GM12864 (cell line): ENCODE data around the gene FKBP5.

ENCODE experiments used
- DNase-seq: peaks from one replicate; pipeline ENCODE4 v3.0.0-alpha.2; 2011; ENCODE audit warnings: low read depth
- H3K4me3 ChIP-seq: 2 replicates; pipeline ENCODE4 v1.5.1; 2011; ENCODE audit warnings: mild to moderate bottlenecking, low read depth, low read length, control low read depth
- TF ChIP-seq, protein P1 (sequence below): IDR thresholded peaks from 2 replicates; pipeline ENCODE4 v1.5.1; 2011; ENCODE audit warnings: low read depth, mild to moderate bottlenecking, moderate library complexity, low read length, control low read depth, inconsistent platforms; ENCODE audit errors: missing control alignments

FKBP5 gene

DNA sequence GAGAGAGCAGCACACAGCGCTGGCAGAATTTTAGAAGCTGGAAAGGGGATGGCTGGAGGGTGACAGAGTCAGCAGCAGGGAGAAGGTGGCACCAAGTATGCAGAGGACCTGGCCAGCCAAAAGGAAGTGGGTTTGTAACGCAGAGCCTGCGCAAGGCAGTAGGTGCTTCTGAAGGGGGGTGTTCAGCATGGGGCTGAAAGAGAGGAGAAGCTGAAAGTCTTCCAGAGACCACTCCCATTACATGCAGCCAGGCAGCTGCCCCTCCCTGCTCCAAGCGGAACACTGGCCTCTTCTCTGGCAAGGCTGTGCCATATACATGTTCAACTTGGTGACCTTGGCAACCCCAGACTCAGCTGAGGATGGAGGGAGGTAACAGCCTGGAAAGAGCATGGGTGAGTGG, 133.9 kb downstream of the FKBP5 start:
- H3K4me3 ChIP-seq: no peak overlapping the region
- DNase-seq: no peak
- TF ChIP-seq, protein P1, sequence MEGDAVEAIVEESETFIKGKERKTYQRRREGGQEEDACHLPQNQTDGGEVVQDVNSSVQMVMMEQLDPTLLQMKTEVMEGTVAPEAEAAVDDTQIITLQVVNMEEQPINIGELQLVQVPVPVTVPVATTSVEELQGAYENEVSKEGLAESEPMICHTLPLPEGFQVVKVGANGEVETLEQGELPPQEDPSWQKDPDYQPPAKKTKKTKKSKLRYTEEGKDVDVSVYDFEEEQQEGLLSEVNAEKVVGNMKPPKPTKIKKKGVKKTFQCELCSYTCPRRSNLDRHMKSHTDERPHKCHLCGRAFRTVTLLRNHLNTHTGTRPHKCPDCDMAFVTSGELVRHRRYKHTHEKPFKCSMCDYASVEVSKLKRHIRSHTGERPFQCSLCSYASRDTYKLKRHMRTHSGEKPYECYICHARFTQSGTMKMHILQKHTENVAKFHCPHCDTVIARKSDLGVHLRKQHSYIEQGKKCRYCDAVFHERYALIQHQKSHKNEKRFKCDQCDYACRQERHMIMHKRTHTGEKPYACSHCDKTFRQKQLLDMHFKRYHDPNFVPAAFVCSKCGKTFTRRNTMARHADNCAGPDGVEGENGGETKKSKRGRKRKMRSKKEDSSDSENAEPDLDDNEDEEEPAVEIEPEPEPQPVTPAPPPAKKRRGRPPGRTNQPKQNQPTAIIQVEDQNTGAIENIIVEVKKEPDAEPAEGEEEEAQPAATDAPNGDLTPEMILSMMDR: no peak

DNA sequence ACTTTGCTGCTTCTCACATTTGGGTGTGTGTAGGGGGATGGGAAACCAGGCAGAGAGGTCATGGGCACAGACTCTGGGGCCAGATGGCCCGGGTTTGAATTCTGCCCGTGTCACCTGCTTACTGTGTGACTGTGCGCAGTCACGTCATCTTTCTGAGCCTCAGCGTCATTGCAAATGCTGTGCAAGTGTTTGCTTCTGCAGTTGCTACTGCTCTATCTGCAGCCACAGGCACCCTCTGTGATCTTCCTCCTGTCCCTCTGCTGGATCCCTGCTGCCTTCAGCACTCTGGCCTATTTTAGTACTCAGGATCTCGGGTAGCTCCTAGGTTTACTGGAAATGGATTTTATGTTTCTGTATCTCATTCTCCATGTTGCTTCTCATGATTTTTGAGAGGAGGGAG, 135.4 kb downstream of the FKBP5 start:
- TF ChIP-seq, protein P1: no peak
- DNase-seq: no peak
- no peak overlapping the region for H3K4me3 ChIP-seq

DNA sequence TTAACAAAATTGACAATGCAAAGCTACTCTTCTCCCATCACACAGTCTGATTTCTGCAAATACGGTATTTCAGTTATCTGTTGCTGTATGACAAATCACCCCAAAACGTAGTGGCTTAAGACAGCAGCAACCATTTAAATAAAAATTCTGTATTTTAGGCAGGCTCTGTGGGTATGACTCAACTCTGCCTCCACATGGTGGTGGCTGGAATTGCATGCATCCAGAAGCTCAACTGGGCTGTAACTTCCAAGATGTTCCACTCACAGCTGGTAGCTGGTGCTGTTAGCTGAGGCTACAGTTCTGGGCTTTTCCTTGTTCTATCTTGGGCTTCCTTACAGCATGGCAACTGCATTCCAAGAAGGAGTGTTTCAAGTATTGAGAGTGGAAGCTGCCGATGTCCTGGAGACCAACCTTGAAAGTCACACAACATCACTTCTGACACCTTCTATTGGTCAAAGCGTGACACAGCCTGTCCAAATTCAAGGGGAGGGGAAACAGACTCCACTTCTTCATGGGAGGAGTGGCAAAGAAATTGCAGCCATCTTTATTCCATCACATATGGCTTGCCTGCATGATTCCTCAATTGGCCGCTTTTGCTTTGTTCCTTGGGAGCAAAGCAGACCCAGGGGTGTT, 136.3 kb downstream of the FKBP5 start:
- TF ChIP-seq, protein P1: peak; percentile 97
- no peak overlapping the region for H3K4me3 ChIP-seq
- DNase-seq: peak; percentile 18

DNA sequence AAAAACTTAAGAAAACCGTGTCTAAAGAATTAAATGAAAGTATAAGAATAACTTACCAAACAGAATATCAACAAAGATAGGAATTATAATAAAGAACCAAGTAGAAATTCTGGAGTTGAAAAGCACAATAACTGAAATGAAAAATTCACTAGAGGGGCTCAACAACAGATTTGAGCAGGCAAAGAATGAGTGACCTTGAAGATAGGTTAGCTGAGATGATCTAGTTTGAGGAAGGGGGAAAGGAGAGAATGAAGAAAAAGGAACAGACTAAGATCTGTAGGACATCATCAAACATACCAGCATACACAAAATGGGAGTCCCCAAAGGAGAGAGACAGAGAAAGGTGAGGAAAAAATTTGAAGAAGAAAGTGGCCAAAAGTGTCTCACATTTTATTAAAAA, 138.3 kb downstream of the FKBP5 start:
- TF ChIP-seq, protein P1: no peak
- DNase-seq: no peak
- H3K4me3 ChIP-seq: no peak overlapping the region

DNA sequence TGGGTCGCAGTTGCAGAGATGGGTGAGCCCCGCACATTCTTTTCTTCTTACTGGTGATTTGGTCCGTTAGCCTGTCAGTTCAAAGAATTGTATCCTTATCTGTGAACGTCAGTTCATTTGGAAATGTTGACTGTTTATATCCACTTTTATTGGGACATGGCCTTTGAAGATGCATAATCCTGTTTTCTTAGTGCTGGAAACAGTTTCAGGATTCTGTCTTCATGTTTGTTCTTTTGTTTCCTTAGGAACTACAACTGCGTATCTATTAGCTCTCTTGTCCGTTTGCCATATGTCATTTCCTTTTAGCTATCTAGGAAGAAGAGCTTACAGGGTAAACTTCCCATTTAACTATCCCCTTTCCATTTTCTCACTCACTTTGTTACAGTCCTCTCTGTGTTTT, 141.0 kb downstream of the FKBP5 start:
- TF ChIP-seq, protein P1: no peak

DNA sequence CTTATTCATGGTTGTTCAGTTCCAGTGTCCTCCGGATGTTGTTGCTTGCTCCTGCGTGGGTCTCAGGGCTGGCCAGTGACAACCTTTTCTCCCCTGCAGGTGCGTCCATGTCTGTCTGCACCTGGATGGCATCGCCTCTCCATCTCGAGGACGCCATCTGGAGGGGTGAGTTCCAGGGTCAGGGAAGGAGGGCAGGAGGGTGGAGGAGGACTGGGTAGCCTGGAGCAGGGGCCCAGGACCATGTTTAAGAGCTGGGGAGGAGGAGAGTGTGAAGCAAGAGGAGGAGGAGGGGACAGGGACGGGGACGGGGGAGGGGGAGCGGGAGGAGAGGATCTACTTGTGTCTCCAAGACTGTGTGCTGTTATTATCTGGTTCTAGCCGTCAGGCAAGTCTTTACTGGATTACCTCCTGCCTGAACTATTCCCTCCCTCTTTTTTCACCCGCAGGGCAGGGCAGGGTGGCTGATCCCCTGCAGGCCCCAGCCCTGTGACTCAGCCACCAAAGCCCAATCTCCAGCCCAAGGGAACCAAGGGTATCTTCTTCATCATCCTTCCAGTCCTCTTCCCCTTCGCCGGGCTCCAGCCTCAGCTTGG, 143.8 kb downstream of the FKBP5 start:
- TF ChIP-seq, protein P1: no peak
- H3K4me3 ChIP-seq: no peak overlapping the region
- DNase-seq: no peak

More for the DNA sequence above, 141.0 kb downstream of the FKBP5 start:
- H3K4me3 ChIP-seq: no peak overlapping the region
- no peak for DNase-seq
